MV-4-11 (cell line): Measurements from ENCODE around the gene TUFT1.

ENCODE experiments used
- DNase-seq: peaks from one replicate; lab custom pipeline; 2025; lab: John Stamatoyannopoulos, UW

The TUFT1 gene, protein sequence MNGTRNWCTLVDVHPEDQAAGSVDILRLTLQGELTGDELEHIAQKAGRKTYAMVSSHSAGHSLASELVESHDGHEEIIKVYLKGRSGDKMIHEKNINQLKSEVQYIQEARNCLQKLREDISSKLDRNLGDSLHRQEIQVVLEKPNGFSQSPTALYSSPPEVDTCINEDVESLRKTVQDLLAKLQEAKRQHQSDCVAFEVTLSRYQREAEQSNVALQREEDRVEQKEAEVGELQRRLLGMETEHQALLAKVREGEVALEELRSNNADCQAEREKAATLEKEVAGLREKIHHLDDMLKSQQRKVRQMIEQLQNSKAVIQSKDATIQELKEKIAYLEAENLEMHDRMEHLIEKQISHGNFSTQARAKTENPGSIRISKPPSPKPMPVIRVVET

DNA sequence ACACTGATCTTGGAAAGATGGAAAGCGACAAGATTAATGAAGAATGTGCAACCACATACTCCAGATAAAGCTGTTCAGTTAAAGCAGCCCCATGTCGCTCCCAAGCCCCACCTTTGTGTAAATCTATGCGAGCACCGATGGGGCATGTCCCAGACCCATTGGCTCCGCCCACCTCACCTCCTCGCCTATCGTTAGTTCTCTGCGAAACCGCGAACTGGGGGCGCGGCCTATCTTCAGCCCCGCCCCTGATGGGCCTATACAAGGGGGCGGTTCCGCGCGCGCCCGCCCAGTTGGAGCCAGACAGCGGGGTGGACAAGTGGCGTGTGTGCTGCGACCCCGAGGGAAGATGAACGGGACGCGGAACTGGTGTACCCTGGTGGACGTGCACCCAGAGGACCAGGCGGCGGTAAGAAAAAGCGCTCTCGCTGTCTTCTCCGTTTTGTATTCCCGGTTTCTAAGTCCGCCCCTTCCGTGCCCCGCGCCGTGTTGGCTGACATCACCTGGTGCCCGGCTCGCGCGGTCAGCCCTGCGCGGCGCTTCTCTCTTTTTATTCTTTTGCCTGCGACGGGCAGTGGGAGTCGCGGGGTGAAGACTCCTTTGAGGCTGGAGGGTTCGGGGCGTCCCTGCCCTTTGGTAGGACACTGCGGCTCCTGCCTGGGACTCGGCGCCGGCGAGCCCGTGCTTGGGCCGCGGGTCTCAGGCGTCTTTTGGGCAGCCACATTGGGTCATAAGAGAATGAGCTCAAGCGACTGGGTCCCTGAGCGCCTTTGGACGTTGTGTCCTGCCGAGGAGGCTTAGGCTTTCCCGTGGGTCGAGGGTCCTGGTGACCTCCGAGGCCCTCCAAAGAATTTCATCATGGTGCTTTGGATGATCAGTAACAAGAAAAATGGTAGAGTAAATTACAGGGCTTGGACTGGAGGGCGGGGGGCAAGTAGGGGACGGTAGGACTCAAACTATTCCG is at the start of gene TUFT1:
TSS of gene TUFT1 (plus strand) at position 289 of the 961 bp plus-strand sequence. CDS start at position 347, 58 bp downstream.
- peak; percentile 83 for DNase-seq

DNA sequence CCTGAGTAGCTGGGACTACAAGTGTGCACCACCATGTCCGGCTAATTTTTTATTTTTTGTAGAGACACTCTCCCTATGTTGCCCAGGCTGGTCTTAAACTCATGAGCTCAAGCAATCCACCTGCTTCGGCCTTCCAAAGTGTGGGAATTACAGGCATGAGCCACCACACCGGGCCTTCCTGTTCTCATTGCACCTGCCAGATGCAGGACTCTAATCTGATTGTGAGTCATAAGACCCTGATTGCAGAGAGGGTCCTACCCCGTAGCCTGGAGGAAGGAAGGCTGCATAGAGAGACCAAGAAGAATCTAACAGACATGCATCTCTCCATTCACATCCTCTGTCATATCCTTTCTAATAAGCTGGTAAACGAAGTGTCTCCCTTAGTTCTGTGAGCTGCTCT is 48.5 kb upstream of the TUFT1 start:
- no peak for DNase-seq

DNA sequence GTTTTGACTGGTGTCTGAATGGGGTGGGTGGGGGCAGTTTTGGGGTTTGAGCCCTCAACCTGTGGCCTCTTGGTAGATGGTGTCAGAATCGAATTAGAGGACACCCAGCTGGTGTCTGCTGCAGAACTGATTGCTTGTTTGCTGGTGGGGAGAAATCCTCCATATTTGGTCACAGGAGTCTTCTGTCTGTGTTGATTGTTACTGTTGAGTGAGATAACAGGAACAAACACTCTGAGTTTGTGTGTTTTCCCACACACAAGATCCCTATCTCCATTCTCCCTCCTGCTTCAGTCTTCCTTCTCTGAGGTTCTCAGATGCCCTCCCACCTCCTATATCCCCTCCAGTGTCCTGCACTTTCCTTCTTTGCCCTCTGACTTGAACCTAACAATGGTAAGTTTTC is 48.0 kb upstream of the TUFT1 start:
- no peak for DNase-seq

DNA sequence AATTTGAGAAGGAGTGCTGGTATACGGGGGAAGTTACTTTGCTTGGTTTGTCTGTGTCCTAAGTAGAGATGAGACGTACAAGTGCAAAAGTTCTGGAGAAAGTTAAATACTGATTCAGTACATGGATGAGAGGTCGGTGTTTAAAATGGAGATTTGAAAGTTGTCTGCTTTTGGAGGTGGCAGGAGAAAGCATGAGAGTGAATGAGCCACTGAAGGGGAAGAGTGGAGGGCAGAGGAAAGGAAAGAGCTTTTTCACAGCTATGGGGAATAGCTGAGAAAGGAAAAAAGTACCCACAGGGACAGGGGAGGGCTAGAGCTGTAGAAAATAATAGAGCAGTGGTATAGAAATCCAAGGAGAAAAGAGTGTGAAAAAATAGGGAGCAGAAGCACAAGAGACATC is 47.1 kb upstream of the TUFT1 start:
- DNase-seq, result no peak

DNA sequence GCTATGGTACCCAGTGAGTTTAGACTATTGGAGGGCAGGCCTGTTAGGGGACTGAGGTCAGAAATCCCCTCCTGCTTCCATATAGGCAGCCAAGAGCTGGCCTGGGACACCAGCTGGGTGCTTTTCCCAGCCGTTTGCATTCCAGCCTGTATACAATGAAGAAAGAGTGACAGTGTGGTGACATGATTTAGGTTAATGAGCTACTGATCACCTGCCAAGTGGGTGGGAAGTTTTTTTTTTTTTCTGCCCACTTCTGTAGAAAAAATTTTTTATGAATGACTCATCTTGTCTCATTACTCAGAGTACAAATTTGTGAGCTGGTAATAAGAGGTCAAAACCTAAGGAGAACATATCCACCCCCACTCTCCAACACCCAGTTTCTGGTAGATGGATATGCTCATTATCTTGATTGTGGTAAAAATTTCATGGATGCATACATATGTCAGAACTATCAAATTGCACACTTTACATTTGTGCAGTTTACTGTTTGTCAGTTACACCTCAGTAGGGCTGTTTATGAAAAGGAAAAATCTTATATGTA is 45.3 kb upstream of the TUFT1 start:
- no peak for DNase-seq

DNA sequence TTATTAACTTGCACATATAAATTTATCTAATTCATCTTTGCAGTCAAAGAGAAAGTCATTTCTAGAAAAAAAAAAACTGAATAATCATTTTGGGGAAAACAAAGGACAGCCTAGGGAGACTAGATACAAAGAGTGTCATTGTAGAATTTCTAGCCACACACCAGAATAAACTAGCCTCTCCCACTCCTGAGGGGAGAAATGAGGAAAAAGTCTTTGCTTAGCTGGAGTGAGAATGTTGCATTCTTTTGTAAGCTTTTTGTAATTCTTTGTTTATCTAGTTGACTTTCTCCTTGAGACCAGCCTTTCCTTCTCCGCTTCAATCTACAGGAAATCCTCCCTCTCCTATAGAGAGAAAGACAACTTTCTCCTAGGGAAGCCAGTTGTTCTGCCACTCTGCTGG is 44.8 kb upstream of the TUFT1 start:
- no peak for DNase-seq

DNA sequence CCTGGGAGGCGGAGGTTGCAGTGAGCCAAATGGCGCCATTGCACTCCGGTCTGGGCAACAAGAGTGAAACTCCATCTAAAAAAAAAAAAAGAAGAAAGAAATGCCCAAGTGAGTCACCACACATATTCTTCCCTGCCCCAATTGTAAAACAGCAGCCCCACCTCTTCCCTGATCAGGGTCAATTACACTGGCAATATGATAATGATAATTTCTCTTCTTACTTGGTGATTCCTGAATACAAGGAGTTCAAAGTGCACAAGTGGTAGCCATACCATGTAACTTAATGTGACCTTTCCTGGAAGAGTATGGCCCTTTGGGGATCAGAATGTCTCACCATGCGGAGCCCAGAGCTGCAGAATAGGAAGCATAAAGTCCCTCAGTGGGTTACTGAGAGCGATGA is 40.7 kb upstream of the TUFT1 start:
- no peak for DNase-seq

DNA sequence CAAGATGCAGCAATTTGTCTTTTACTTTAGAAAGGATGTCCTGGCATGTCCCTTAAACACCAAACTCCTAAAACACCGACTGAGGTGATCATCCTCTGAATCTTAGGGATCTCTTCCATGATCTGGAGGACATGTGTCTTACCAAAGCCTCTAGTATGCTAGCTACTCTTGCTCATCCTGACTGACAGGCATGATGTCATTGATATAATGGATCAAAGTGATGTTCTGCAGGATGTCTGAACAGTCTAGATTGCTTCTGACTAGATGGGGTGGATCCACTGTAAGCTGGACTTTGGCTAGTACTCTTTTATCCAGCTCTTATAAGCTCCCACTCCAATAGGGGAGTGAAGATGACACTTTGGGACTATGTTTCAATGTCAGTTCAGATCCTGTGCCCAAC is 40.2 kb upstream of the TUFT1 start:
- DNase-seq, result no peak

DNA sequence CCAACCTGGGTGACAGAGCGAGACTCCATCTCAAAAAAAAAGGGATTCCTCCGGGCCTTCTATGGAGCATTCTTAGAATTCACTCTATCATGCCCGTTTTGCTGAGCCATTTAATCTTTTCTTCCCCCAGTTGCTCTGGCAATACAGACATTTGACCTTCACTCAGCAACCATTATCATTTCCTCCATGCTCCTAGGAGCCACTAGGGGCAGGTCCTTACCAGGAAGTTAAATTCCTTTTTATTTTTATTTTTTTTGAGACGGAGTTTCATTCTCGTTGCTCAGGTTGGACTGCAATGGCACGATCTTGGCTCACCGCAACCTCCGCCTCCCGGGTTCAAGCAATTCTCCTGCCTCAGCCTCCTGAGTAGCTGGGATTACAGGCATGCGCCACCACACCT is 38.6 kb upstream of the TUFT1 start:
- DNase-seq, result no peak

DNA sequence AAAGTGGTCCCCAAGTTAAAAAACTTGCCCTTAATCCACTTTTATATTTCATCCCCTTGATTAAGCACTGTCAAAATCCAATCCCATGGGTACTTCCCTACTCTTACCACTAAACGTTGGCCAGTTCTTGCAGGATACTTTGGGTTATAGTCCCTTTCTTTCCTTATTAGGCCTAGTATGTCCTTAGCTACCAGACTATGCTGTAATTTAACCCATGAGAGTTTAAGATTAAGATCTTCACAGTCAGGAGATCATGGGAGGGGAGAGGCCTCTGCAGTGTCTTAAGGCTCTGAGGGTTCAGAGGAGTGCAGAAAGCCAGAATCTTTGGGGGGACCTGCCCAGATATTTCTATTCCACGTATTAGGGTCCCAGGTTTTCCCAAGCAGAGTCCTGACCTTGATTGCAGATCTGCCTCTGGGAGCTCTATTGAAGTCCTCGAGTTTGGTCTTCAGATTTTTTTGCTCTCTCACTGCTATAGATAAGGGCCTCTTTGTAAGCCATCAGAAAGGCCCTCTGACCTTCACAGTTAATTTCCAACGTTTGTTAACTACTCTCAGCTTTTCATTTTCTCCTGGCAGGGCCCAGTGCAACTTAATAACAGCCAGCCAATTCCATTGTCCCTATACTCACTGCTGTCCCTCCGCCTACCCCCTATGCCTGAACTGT is 37.9 kb upstream of the TUFT1 start:
- no peak for DNase-seq

DNA sequence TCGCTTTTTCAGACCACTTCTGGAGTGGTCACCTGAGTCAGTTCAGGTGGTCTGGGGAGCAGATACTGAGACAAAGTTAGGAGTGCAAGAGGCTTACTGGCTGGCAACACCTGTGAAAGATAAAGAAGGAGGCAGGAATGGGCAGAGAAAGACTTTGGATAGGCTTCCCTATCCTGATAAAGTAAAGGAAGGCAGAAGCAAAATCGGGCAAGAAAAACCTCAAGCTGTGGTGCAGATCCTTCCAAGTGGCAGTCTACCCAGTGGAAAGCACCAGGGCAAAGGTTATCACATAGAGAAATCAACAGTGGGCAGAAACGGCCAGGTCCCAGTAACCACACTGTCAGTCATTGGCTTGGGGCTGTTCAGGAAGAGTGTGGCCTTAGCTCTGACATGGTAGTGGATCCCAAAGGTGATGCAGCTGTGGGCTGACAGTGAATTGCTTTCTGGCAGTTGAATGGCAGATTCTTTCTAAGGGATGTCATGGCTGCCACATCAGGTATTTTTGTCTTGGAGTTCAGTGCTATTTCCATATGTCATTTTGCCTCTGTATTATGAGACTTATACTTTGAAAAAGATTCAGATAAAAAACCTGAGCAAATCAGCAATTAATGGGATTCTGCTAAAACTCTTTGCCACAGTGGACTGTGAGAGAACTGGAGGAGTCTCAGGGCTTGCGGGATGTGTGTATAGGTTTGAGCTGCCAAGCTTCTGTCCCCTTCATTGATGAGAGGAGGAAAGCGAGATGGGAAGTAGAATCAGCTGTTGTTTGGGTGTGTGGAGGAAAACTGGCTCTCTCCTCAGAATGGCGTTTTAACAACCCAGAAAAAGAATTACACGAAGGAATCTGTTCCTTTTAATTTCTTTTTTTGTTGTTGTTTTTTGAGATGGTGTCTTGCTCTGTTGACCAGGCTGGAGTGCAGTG is 37.0 kb upstream of the TUFT1 start:
- DNase-seq, result no peak

DNA sequence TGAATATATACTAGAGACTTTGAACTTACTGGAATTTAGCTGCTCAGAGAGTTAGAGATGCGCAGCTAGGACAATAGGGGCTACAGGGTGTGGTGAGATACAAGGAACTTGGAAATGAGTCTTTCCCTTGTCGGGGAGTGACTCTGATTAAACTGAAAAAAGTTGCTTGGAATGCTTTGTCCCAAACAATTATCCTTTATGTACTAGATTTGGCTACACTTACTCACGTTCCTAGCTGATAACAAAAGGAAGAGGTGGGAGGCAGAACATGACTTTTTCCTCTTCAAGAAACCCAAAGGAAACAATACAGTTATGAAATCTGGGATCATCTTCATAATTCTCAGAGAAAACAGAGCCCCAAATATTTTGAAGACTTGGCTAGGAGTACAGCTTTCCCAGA is 35.9 kb upstream of the TUFT1 start:
- no peak for DNase-seq

DNA sequence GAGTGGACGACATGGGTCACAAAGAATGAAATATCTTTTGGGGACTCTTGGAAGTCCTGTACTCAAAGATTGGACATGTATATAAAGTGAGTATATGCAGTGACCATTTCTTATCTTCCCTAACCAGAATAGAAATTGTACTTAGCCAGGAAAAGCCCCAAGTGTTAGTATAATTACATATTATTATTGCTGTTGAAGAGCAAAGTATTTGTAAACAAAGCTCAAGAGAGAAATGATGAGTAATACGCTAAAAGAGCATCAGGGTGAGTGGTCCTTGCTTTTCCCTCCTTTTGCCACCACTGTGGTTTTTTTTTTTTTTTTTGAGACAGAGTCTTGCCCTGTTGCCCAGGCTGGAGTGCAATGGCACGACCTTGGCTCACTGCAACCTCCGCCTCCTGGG is 35.4 kb upstream of the TUFT1 start:
- DNase-seq, result no peak

DNA sequence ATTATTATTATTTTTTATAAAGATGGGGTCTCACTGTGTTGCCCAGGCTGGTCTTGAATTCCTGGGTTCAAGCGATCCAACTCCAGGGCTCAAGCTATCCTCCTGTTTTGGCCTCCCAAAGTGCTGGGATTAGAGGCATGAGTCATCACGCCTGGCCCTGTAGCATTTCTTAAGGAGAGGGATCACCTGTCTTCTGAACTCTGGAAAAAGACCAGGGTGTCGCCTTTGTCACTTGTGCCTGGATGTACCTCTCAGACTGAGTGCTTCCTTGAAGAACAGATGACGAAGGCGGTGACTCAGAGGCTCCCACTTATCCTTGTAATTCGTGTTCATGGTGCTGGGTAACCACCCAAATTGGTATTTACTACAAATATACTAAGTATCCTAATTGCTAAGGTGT is 31.3 kb upstream of the TUFT1 start:
- no peak for DNase-seq

DNA sequence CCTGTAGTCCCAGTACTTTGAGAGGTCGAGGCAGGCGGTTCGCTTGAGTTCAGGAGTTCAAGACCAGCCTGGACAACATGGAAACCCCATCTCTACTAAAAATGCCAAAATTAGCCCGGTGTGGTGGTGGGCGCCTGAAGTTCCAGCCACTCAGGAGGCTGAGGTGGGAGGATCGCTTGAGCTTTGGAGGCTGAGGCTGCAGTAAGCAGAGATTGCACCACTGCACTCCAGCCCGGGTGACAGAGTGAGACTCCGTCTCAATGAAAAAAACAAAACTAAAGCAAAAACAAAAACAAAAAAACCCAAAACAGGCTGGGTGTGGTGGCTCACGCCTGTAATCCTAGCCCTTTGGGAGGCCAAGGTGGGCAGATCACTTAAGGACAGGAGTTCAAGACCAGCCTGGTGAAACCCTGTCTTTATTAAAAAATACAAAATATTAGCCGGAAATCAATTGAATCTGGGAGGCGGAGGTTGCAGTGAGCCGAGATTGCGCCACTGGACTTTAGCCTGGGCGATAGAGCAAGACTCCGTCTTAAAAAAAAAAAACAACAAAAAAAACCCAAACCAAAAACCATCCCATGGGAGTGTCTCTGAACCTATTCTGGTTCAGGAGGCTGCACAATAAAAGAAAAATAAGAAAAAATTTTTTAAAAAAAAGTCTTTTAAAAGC is 30.6 kb upstream of the TUFT1 start:
- no peak for DNase-seq

DNA sequence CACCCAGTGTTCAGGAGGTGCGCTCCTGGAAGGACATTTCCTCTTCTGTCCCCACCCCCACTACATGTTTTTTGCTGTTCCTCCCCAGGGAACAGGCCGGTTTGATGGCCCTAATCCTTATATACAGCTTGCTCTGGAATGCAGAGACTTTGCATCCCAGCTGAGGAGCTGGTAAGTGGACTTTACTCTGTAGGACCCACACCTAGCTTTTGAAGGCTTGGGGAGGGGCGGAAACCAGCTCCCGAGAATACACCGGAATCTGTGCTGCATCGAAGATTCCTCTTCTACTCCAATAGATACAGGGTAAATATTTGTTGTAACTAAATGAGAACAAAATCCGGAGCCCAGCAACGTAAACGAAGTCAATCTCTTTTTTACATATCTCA is 30.1 kb upstream of the TUFT1 start:
- no peak for DNase-seq

DNA sequence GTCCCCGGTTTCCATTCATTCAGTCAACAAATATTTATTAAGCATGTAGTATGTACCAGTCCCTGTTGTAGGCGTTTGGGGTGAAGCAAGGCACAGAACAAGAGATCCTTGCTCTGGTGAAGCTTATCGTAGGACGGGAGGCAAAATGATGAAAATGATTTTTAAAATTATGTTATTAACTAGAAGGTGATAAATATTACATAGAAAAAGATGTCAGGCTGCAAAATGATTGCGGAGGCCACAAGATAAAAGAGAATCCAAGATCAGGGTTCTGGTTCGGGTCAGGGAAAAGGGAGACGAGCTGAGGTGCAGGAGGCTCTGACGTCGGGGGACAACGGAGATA is 29.5 kb upstream of the TUFT1 start:
- DNase-seq, result no peak

DNA sequence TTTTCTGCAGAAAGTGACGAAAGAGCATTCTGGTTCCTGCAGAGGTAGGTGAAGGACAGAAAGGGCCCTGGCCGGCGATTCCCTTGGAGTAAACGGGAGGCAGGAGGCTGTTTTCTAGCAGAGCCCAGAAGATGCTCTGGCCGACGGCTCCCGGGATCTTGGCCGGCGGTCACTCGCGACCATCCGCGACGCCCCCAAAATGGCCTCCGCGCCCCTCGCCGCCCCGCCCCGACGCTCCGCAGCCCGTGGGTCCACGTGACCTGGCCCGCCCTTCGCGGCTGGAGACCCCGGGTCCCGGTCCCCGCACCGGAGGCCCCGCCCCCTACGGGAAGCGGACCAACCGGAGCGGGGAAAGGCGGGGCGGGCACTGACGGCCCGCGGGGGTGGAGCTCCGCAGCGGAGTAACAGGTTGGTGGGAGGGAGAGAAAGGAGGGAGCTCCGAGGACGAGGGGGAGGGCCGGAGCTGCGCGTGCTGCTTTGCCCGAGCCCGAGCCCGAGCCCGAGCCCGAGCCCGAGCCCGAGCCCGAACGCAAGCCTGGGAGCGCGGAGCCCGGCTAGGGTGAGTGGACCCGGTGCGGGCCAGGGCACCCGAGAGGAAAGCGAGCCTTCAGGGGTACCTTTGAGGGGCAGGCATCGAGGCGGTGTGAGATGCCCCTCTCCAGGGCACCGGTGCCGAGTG is 29.0 kb upstream of the TUFT1 start, which contains the start of gene CGN:
TSS of gene CGN (plus strand) at position 431 of the 679 bp plus-strand sequence. CDS start 7,133 bp downstream, outside the sequence.
- DNase-seq, result peak; percentile 29

DNA sequence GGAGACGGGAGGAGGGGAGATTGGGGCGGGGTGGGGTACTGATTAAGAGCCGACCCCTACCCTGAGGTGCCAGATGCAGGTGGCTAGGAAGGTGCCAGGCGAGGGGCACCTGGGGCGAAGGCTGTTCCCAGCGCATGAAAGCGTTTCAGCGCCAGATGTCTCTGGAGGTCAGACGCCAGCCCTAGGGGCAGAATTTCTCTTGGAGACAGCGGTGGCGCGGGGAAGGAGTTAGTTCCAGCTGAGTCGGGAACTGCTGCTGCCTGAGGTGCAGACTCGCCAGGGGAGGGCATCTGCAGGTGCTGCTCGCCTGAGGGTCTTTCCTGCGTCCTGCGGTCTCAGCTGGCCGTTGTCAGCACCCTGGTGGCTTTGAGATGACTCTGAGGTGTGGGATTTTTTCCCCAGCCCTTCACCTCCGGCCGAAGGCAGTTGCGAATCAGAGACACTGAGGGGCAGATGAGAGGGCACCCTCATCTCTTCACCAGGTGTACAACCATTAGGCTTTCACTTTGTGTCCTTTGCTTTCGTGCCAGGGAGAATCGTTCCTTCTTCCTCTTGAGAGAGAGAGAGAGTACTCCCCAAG is 28.4 kb upstream of the TUFT1 start:
- DNase-seq, result no peak

DNA sequence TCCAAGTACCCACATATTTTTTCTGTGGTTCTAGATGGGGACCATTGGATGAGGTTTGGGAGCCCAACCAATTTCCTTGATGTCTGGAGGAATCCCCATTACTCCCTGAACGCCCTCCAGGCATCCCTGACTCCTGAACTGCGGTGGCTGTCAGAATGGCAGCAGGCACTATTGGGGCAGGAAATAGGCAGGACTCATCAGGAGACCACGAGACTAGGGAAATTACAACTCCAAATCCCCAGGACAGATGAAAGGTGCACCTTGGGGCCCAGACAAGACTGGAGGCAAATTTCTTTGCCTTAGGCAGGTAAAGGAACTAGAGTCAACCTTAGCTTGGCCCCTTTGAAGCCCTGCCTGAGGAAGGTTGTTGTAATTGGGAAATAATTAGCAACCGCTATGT is 27.8 kb upstream of the TUFT1 start:
- DNase-seq, result no peak
